Endothelial cell of umbilical vein (primary cell): ENCODE results near the gene UCKL1. TPM values are rescaled to one million over a fixed set of nuclear protein-coding genes. Genes with fewer than 3 reads are reported as not detected.

Source experiments
- BruUV-seq: library from RNA; stranded (reverse); fragments of 400-500 nt; replicated peaks from 2 replicates; lab custom pipeline; 2021; lab: Mats Ljungman, UMichigan
- CTCF ChIA-PET: fragments of 300-600, 350-600 bp; sonication (Branson Sonifier 250); formaldehyde crosslinking; loops from one replicate; lab custom pipeline; 2021; ENCODE audit warnings: antibody characterized with exemption, inconsistent platforms; lab: Charles Lee
- POLR2A ChIA-PET: fragments of 300-600, 350-600 bp; sonication (Branson Sonifier 250); formaldehyde crosslinking; loops from one replicate; lab custom pipeline; 2021; ENCODE audit warnings: antibody characterized with exemption, inconsistent platforms; lab: Charles Lee
- DNase-seq: peaks from one replicate; pipeline ENCODE4 v3.0.0-alpha.2; 2011; ENCODE audit warnings: low read depth, low spot score
- FAIRE-seq: peaks from 2 replicates; lab custom pipeline; 2011; peaks lifted over from hg19 to GRCh38; lab: Jason Lieb, UNC
- H2AFZ ChIP-seq: 2 replicates; pipeline ENCODE4 v1.6.0; 2012; ENCODE audit warnings: low read depth, low read length, control low read depth, inconsistent platforms
- H3K27ac ChIP-seq: 2 replicates; pipeline ENCODE4 v1.5.1; 2011; ENCODE audit warnings: low read depth, mild to moderate bottlenecking, control low read depth, low read length, moderate library complexity; ENCODE audit not compliant: insufficient read depth
- H3K27me3 ChIP-seq, 2 experiments: 2 replicates each; pipeline versions ENCODE4 v1.6.0 to v1.6.1; 2011; ENCODE audit warnings: low read length in 2 of 2, mixed read lengths in 1 of 2; ENCODE audit not compliant: control insufficient read depth in 2 of 2, insufficient read depth in 2 of 2
- H3K36me3 ChIP-seq, 2 experiments: 2 replicates in 1 of 2; 3 replicates in 1 of 2; pipeline ENCODE4 v1.5.1; 2011; ENCODE audit warnings: low read length in 2 of 2, mild to moderate bottlenecking in 1 of 2, moderate library complexity in 1 of 2; ENCODE audit not compliant: control insufficient read depth in 2 of 2, insufficient read depth in 2 of 2; ENCODE audit errors: extremely low read depth in 1 of 2
- H3K4me1 ChIP-seq: 3 replicates; pipeline ENCODE4 v1.5.1; 2011; ENCODE audit warnings: mild to moderate bottlenecking, low read length; ENCODE audit not compliant: control insufficient read depth, insufficient read depth; ENCODE audit errors: extremely low read depth
- H3K4me2 ChIP-seq: 2 replicates; pipeline ENCODE4 v1.6.1; 2011; ENCODE audit warnings: low read length, control low read depth, mixed read lengths; ENCODE audit not compliant: insufficient read depth
- H3K4me3 ChIP-seq, 3 experiments: fragments of 200-600 bp in 1 of 3; sonication (generic), shearing (Covaris generic) in 1 of 3; replicated peaks in 1 of 3; 2 replicates each; pipeline ENCODE4 v1.5.1; 2011 to 2016; ENCODE audit warnings: control low read depth in 3 of 3, low read length in 3 of 3, mild to moderate bottlenecking in 2 of 3, inconsistent platforms in 1 of 3, low read depth in 1 of 3, moderate library complexity in 1 of 3; ENCODE audit not compliant: insufficient read depth in 1 of 3
- H3K79me2 ChIP-seq: 2 replicates; pipeline ENCODE4 v1.6.0; 2012; ENCODE audit warnings: low read length, inconsistent platforms; ENCODE audit not compliant: control insufficient read depth, insufficient read depth
- H3K9ac ChIP-seq: replicated peaks from 2 replicates; pipeline ENCODE3; 2011; ENCODE audit warnings: low read length, control low read depth; ENCODE audit not compliant: insufficient read depth; ENCODE audit errors: extremely low read depth
- H3K9me1 ChIP-seq: replicated peaks from 3 replicates; pipeline ENCODE4 v1.6.0; 2011; ENCODE audit warnings: mild to moderate bottlenecking, low read length; ENCODE audit not compliant: control insufficient read depth, insufficient read depth; ENCODE audit errors: extremely low read depth
- H3K9me3 ChIP-seq: replicated peaks from 2 replicates; pipeline ENCODE4 v1.5.1; 2012; ENCODE audit warnings: low read length, inconsistent platforms; ENCODE audit not compliant: control insufficient read depth, insufficient read depth
- H4K20me1 ChIP-seq: replicated peaks from 2 replicates; pipeline ENCODE3; 2011; ENCODE audit warnings: mild to moderate bottlenecking, low read length; ENCODE audit not compliant: control insufficient read depth, insufficient read depth; ENCODE audit errors: extremely low read depth
- CTCF ChIP-seq, 2 donors: IDR thresholded peaks; 1 replicate in 1 of 2; 2 replicates in 1 of 2; pipeline ENCODE4 v1.5.1; 2011; ENCODE audit warnings: low read length in 2 of 2, mild to moderate bottlenecking in 2 of 2, moderate library complexity in 2 of 2, control low read depth in 1 of 2, inconsistent platforms in 1 of 2, low read depth in 1 of 2; ENCODE audit not compliant: insufficient read depth in 1 of 2; ENCODE audit errors: extremely low read depth in 1 of 2
- EZH2 ChIP-seq: IDR thresholded peaks from 2 replicates; pipeline ENCODE4 v1.6.1; 2012; ENCODE audit warnings: borderline replicate concordance, low read depth, mild to moderate bottlenecking, moderate library complexity, low read length, inconsistent platforms; ENCODE audit not compliant: severe bottlenecking
- FOS ChIP-seq: IDR thresholded peaks from 2 replicates; pipeline ENCODE4 v1.6.1; 2011; ENCODE audit warnings: mild to moderate bottlenecking, low read length, moderate library complexity, borderline replicate concordance; ENCODE audit not compliant: insufficient read depth
- GATA2 ChIP-seq: IDR thresholded peaks from 2 replicates; pipeline ENCODE4 v1.7.0; 2011; ENCODE audit warnings: low read depth, mild to moderate bottlenecking, moderate library complexity, mixed read lengths, low read length; ENCODE audit not compliant: insufficient read length, insufficient read depth
- JUN ChIP-seq: IDR thresholded peaks from 2 replicates; pipeline ENCODE4 v1.6.1; 2011; ENCODE audit warnings: borderline replicate concordance, low read depth; ENCODE audit not compliant: insufficient read length, insufficient read depth
- MAX ChIP-seq: IDR thresholded peaks from 2 replicates; pipeline ENCODE4 v1.6.1; 2011; ENCODE audit not compliant: insufficient read depth, insufficient read length
- MYC ChIP-seq: IDR thresholded peaks from one replicate; pipeline ENCODE4 v1.6.1; 2011; ENCODE audit warnings: mild to moderate bottlenecking, low read depth, low read length
- POLR2A ChIP-seq: IDR thresholded peaks from 2 replicates; pipeline ENCODE4 v1.6.1; 2012; ENCODE audit warnings: low read depth, mild to moderate bottlenecking, control low read depth, low read length
- POLR2AphosphoS5 ChIP-seq: IDR thresholded peaks from 2 replicates; pipeline ENCODE4 v1.6.1; 2012; ENCODE audit warnings: low read depth, mild to moderate bottlenecking, control low read depth, low read length, moderate library complexity; ENCODE audit not compliant: insufficient read depth
- dilution Hi-C: fragments of 300-500 bp; cut with MboI; formaldehyde crosslinking; loops from one replicate; pipeline ENCODE4 v1.15.0; 2019; ENCODE audit warnings: low sequenced_read_pairs; ENCODE audit not compliant: extremely low pct_ligation_motif_present
- intact Hi-C: fragments of 100-400 bp; cut with micrococcal nuclease; formaldehyde crosslinking; loops from one replicate; pipeline ENCODE4 v1.10.0; 2022
- polyA plus RNA-seq, 4 experiments: library from polyadenylated mRNA; depleted of rRNA in 3 of 4; stranded (reverse) in 3 of 4; unstranded in 1 of 4; fragments of >200 nt; gene quantifications; 2 replicates each; pipeline versions ENCODE4 v1.2.1 to v1.2.3, GENCODE V29; 2011 to 2012; ENCODE audit warnings: missing spikeins in 1 of 4
- total RNA-seq: library from RNA; stranded (reverse); gene quantifications from 2 replicates; pipeline ENCODE4 v1.2.3, GENCODE V29; 2021

The UCKL1 gene
- total and polyA plus RNA-seq, 2 donors (not counting 3 experiments of a cell fraction or from before 2014, with no cell fraction given), result 51.1 to 78.8 TPM

DNA sequence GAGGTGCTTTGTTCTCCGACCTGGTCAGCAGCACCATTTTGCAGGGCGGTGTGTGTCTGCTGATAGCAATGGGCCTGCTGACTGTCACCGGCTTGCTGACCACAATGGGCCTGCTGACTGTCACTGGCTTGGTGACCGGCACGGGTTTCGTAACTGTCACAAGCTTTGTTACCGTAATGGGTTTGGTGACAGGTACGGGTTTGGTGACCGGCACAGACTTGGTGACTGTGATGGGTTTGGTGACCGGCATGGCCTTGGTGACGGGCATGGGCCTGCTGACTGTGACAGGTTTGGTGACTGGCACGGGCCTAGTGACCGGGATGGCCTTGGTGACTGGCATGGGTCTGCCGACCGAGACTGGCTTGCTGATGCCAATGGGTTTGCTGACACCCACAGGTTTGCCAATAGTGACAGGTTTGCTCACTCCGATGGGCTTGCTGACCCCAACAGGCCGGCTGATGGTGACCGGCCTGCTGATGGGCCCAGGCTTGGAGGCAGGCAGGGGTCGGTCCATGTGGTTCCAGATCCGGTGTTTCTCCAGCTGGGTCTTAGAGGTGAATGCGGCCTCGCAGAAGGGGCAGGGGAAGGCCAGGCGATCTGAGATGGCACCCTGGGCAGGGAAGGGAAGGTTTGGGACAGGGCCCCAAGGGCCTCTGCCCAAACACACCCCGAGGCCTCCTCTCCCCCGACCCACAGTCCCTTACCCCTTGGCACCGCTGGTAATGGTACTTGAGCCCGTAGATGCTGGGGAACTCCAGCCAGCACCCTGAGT is 10.1 kb upstream of the UCKL1 start:
- Histone ChIP-seq H3K27me3 (no peaks in the 10 kb centered on the region), H3K9ac (no peak overlapping the region), H3K4me1 (peaks cover 9% of the 10 kb centered on the region), H3K4me2 (no peak overlapping the region), H3K79me2 (peaks cover 7% of the 10 kb centered on the region), H3K4me3 (no peak overlapping the region), H4K20me1 (no peaks in the 10 kb centered on the region), H3K27ac (no peak overlapping the region), H3K9me3 (no peaks in the 10 kb centered on the region), H3K36me3 (peaks cover 12 to 43% of the 10 kb centered on the region in 2 experiments), H3K9me1 (no peaks in the 10 kb centered on the region), H2AFZ (no peak overlapping the region)
- dilution Hi-C loops, result no loop called here
- CTCF ChIA-PET, result no interaction called here
- intact Hi-C loops, result no loop called here
- POLR2A ChIA-PET, result no interaction called here
- no peak for FAIRE-seq
- no peak for TF ChIP-seq POLR2AphosphoS5
- no peak for TF ChIP-seq JUN
- TF ChIP-seq MYC, result no peak
- TF ChIP-seq GATA2, result no peak
- no TSS peak for BruUV-seq
- DNase-seq, result no peak

- DNase-seq, result no peak
- TF ChIP-seq POLR2A (no peak), GATA2 (no peak), JUN (no peak), MYC (no peak), CTCF (IDR thresholded peaks at IDR 0.05; ENCODE audit: extremely low read depth in 1 of 2, insufficient read depth in 1 of 2, low read depth in 1 of 2, low read length in 2 of 2) (no peak), POLR2AphosphoS5 (no peak), EZH2 (no peak), FOS (no peak), MAX (no peak)
- Histone ChIP-seq H3K4me1 (peaks cover 5% of the 10 kb centered on the region), H2AFZ (no peak overlapping the region), H3K27me3 (no peaks in the 10 kb centered on the region), H3K9ac (no peak overlapping the region), H3K9me1 (no peaks in the 10 kb centered on the region), H3K4me2 (no peak overlapping the region), H3K79me2 (peaks cover 7% of the 10 kb centered on the region), H4K20me1 (no peaks in the 10 kb centered on the region), H3K27ac (no peak overlapping the region), H3K4me3 (no peak overlapping the region), H3K9me3 (no peaks in the 10 kb centered on the region), H3K36me3 (peaks cover 12 to 50% of the 10 kb centered on the region in 2 experiments)
- ChIA-PET POLR2A (no interaction called here), CTCF (interaction anchor here (0.8 kb wide), 1 partner anchor 10 kb away, joined by 3 read pairs; no protein-coding TSS in a partner anchor)
- BruUV-seq, result no TSS peak
- no peak for FAIRE-seq
- intact Hi-C loops, result no loop called here
- dilution Hi-C loops, result no loop called here
These were observed 8.2 kb upstream of the UCKL1 start for GRCh38 chr20:63964412-63964811.
